AG04449 (cell line): ENCODE measurements around the gene GLDN.
"Not testable (repeated sequence)": the region's sequence is repeated elsewhere in the genome, so short reads cannot be mapped to it uniquely, and the experiment has no call there.

Experiments used
- CTCF ChIA-PET: fragments of 350-600 bp; formaldehyde crosslinking; extraction: SDS; loops from one replicate; lab custom pipeline; 2021; ENCODE audit warnings: antibody characterized with exemption; lab: Yijun Ruan, JAX
- POLR2A ChIA-PET: fragments of 400-600, 350-600 bp; formaldehyde crosslinking; extraction: SDS; loops from one replicate; lab custom pipeline; 2020; ENCODE audit warnings: antibody characterized with exemption, inconsistent platforms; lab: Yijun Ruan, JAX
- DNase-seq: peaks from one replicate; pipeline ENCODE4 v3.0.0-alpha.2; 2010; ENCODE audit warnings: low read depth, low spot score
- H3K4me3 ChIP-seq: 2 replicates; pipeline ENCODE4 v1.5.1; 2011; ENCODE audit warnings: low read depth, mild to moderate bottlenecking, control low read depth, low read length
- TF ChIP-seq, protein P1 (sequence below): IDR thresholded peaks from one replicate; pipeline ENCODE4 v1.5.1; 2011; ENCODE audit warnings: mild to moderate bottlenecking, moderate library complexity, low read length, control low read depth, inconsistent platforms; ENCODE audit not compliant: insufficient read depth; ENCODE audit errors: missing control alignments

Gene GLDN

DNA sequence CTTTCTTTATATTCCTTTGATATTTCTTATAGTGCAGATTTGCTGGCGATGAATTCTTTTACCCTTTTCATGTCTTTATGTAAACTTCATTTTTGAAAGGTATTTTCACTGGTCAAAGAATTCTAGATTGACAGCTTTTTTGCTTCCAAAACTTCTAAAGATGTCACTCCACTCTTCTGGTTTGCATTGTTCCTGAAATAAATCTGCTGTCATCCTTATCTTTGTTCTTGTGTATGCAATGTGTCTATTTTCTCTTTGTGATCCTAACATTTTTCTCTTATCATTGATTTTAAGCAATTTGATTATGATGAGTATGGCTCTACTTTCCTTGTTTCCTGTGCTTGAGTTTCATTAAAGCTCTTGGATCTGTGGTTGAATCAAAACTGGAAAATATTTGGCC is 103.4 kb downstream of the GLDN start:
- CTCF ChIA-PET = no interaction called here
- TF ChIP-seq, protein P1, sequence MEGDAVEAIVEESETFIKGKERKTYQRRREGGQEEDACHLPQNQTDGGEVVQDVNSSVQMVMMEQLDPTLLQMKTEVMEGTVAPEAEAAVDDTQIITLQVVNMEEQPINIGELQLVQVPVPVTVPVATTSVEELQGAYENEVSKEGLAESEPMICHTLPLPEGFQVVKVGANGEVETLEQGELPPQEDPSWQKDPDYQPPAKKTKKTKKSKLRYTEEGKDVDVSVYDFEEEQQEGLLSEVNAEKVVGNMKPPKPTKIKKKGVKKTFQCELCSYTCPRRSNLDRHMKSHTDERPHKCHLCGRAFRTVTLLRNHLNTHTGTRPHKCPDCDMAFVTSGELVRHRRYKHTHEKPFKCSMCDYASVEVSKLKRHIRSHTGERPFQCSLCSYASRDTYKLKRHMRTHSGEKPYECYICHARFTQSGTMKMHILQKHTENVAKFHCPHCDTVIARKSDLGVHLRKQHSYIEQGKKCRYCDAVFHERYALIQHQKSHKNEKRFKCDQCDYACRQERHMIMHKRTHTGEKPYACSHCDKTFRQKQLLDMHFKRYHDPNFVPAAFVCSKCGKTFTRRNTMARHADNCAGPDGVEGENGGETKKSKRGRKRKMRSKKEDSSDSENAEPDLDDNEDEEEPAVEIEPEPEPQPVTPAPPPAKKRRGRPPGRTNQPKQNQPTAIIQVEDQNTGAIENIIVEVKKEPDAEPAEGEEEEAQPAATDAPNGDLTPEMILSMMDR = no peak

DNA sequence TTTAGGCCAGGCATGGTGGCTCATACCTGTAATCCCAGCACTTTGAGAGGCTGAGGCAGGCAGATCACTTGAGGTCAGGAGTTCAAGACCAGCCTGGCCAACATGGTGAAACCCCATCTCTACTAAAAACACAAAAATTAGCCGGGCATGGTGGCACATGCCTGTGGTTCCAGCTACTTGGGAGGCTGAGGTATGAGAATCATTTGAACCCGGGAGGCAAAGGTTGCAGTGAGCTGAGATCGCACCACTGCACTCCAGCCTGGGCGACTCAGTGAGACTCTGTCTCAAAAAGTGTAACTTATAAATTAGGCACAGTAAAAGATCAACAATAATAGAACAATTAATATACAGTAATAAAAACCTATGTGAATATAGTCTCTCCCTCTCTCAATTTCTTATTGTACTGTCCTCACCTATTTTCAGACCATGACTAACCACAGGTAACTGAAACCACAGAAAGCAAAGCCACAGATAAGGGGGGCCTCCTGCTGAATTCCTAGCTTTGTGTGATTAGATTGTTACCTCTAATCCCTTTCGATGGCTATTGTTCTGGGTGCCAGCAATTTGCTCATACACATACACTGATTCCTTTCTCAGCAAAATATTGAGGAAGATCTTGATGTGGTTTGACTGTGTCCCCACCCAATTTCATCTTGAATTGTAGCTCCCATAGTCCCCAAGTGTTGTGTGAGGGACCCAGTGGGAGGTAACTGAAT is 104.7 kb downstream of the GLDN start:
- H3K4me3 ChIP-seq, DNase-seq, CTCF ChIA-PET, POLR2A ChIA-PET: not testable (repeated sequence)

More for the DNA sequence above, 103.4 kb downstream of the GLDN start:
- POLR2A ChIA-PET = no interaction called here
- no peak for DNase-seq
- no peak overlapping the region for H3K4me3 ChIP-seq

DNA sequence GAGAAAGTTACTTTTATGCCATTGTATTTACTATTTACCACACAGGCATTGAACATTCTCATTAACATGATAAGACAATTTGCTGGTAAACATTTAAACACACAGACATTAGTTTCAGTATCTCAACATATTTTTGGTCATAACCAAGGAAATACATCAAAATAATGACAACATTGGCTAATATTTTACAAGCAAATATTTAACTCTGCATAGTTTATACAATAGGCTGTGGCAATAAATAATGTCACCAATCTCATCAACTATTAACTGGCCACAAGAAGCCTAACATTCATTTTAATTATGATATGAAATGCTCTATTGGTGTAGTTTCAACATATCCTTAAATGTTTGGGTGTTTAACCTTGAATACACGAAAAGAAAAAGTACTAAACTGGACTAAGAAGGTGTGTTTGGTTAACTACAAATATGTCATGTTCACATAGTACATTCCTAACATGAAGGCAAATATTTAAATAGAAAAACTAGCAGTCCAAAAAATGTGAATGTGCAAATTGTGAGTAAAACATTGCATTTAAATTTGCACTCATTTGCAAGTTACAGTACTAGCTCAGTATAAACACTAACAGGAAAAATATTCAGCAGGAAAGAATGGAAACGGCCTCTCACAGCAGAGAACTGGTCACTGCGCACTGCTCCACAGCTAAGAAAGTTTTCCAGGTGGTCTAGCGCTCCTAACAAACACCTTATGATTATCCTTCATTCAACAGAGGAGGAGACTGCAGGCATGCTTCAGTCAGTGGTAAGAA is 106.6 kb downstream of the GLDN start:
- DNase-seq = no peak
- no peak overlapping the region for H3K4me3 ChIP-seq
- ChIA-PET POLR2A (no interaction called here), CTCF (no interaction called here)
- TF ChIP-seq, protein P1 = no peak

DNA sequence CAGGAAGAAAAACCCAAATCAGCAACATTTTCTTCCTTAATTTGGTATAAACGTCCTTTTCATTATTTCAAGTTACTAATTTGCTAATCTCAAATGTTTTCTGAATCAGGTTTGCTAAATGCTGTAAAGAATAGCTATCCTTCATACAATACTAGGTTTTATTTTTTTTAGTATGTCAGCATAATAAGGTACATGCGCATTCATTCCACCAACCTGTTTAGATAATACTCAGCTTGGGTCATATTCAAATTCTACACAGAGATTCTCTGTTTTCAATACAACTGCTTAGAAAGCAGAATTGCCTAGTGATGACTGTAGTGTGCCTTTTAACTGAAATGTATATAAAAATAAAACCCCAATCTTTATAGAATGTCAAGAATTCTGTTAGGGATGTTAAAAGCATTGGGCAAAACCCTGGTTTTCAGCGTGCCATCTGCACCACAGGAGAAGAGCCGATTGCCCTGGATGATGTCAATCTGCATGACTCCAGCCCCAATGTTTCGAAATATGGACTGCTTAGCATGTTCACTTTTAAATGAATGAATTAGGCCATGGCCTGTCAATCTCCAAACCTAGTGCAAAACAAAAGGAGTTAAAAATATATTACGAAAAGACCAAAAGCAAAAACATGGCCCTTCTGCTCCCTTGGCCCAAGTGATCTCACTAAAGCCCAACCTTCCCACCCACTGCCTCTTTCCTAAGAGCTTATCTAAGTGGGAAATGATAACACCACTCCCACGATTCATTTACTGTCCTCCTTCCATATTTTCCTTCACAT is 107.4 kb downstream of the GLDN start:
- POLR2A ChIA-PET = no interaction called here
- CTCF ChIA-PET = no interaction called here
- no peak overlapping the region for H3K4me3 ChIP-seq
- no peak for DNase-seq
- TF ChIP-seq, protein P1 = no peak

DNA sequence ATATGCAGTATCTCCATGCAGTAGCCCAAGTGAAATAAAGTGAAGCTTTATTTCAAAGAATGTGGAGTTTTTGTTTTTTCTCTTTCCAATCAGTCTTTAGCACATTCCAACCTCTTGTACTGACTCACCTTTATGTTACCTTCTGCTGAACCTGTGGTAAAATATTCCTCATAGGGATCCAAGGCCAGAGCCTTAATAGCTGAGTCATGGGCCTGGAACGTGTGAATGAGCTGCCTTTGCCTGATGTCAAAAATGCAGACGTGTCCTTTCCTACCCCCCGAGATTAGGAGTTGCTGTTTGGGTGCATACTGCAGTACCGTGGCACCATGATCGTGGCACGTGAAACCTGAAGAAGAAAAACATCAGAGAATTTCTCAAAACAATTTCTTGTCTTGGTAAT is 108.5 kb downstream of the GLDN start:
- ChIA-PET POLR2A (no interaction called here), CTCF (no interaction called here)
- no peak for DNase-seq
- H3K4me3 ChIP-seq = no peak overlapping the region
- TF ChIP-seq, protein P1 = no peak
